ENCODE results near the gene RPS6KL1.

RPS6KL1 gene

DNA sequence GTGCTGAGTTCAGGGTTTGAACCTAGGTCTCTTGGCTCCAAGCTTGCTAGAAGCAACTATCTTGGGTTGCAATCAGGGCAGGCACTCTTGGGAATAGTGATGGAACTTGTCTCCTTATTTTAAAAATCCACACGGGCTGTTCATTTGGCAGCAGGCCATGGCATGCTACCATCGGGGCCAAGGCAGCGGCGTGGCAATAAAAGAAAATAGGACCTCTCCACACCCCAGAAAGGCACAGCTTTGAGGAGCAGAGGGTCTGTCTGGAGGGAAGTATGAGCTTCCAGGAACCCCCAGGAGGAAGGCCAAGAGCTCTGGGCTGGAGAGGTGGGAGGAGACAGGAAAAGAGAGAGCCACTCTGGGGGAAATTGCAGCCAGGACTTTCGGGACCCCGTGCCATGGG is 15.3 kb downstream of the RPS6KL1 start:
- Histone ChIP-seq H3K36me3 (ENCODE audit: insufficient read depth, low read depth, low read length) (peaks cover 24% of the 10 kb centered on the region), H3K9me3 (ENCODE audit: insufficient read depth, low read depth, low read length) (no peaks in the 10 kb centered on the region), H3K4me1 (ENCODE audit: insufficient read depth, low read length) (no peaks in the 10 kb centered on the region; the same call in 1 of the 2 replicates), H3K27ac (ENCODE audit: low read length) (no peak overlapping the region), H3K9ac (ENCODE audit: low read depth, low read length) (no peak overlapping the region), H3K27me3 (ENCODE audit: insufficient read depth, low read length) (no peaks in the 10 kb centered on the region), H3K4me3 (ENCODE audit: low read length) (no peak overlapping the region)

DNA sequence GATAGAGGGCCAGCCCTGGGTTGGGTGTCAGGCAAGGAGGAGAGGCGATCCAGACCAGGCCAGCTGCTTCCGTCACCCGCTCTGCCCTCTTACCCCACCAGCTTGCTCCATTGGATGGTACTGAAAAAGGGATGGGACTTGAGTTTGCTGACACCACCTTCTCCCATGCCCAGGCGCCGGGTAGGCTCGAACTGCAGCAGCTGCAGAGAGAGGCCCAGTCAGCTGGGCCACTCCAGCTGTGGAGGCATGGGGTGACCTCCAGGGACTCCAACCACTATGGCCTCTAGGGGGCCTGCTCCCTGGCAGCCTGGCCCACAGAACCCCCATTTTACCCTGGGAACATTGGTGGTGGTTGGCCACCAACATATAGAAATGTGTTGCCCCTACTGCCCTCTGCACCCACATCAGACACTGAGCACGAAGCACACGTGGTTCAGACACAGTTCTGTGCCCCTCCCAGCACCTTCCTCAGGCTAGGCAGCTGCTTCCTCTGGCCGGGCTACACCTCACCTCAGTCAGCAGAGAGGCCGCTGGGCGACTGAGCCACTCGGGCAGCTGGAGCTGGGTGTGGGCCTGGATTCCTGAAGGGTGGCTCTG is 16.0 kb downstream of the RPS6KL1 start:
- Histone ChIP-seq H3K27ac (ENCODE audit: low read length) (no peak overlapping the region), H3K9me3 (ENCODE audit: insufficient read depth, low read depth, low read length) (no peaks in the 10 kb centered on the region), H3K27me3 (ENCODE audit: insufficient read depth, low read length) (no peaks in the 10 kb centered on the region), H3K9ac (ENCODE audit: low read depth, low read length) (no peak overlapping the region), H3K4me1 (ENCODE audit: insufficient read depth, low read length) (no peaks in the 10 kb centered on the region; the same call in 1 of the 2 replicates), H3K4me3 (ENCODE audit: low read length) (no peak overlapping the region), H3K36me3 (ENCODE audit: insufficient read depth, low read depth, low read length) (peaks cover 31% of the 10 kb centered on the region)

DNA sequence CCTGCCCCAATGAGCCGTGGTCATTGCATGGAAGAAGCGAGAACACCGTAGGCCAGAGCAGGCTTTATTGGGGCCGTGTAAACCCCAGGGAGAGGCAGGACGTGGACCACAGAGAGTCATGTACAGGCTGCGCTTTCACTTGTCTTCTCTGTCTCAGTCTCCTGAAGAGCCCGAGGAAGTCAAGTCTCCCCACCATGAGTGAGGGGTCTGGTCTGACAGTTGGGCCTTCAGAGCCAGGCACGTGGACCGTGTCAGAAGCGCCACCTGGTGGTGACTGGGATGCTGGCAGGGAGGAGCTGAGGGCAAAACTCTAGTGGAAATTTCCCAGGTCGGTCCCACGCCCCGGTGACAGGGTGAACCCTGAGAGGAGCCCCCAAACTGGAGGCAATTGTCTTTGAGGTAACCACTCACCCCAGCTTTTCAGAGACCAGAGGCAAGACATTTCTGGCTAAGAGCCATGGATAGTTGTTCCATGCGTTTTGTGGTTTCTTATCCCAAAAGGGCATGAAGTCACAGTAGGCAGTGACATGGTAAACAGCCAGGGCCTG is 17.4 kb downstream of the RPS6KL1 start:
- Histone ChIP-seq H3K27ac (ENCODE audit: low read length) (no peak overlapping the region), H3K9me3 (ENCODE audit: insufficient read depth, low read depth, low read length) (no peaks in the 10 kb centered on the region), H3K27me3 (ENCODE audit: insufficient read depth, low read length) (no peaks in the 10 kb centered on the region), H3K9ac (ENCODE audit: low read depth, low read length) (no peak overlapping the region), H3K36me3 (ENCODE audit: insufficient read depth, low read depth, low read length) (peaks cover 44% of the 10 kb centered on the region), H3K4me3 (ENCODE audit: low read length) (no peak overlapping the region), H3K4me1 (ENCODE audit: insufficient read depth, low read length) (no peaks in the 10 kb centered on the region; the same call in 1 of the 2 replicates)

DNA sequence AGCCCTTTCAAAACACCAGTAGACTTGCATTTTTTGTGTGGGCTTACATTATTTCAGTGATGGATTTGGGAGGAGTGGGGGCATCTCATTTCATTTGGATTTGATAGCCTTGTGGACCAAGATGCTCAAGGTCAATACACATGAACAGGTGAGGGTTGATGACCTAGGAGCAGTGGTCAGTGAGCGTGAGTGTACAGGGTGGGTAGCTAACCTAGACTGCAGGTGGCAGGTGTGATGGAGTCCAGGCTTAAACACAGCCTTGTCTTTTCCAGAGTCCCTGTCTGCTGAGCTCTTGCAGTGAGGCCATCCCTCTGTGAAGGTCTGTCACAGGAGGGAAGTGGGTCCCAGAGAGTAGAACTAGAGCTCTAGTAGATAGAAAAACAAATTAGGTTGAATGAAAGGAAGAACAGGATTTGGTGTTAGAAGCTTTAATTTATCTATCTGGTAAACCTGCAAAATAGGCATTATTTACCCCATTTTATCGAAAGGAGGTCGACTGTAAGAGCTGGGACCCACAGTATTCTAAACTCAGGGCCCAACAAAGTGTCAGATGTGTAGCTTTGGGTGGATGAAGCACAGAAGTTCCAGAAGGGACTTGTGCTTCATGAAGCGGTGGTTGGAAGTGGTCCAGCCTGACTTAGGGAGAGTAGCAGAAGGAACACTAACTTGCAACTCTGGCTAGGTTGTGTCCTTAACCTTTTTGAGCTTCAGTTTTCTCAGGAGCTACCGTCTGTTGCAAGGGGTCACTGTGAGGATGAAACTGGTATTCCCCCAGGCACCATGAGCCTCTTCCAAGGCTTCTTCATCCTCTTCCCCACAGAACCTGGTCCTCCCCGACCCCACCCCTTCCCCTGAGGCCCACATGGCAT is 18.2 kb downstream of the RPS6KL1 start:
- Histone ChIP-seq H3K4me1 (ENCODE audit: insufficient read depth, low read length) (no peaks in the 10 kb centered on the region; the same call in 1 of the 2 replicates), H3K4me3 (ENCODE audit: low read length) (no peak overlapping the region), H3K9me3 (ENCODE audit: insufficient read depth, low read depth, low read length) (no peaks in the 10 kb centered on the region), H3K9ac (ENCODE audit: low read depth, low read length) (no peak overlapping the region), H3K27me3 (ENCODE audit: insufficient read depth, low read length) (no peaks in the 10 kb centered on the region), H3K27ac (ENCODE audit: low read length) (no peak overlapping the region), H3K36me3 (ENCODE audit: insufficient read depth, low read depth, low read length) (peaks cover 52% of the 10 kb centered on the region)

DNA sequence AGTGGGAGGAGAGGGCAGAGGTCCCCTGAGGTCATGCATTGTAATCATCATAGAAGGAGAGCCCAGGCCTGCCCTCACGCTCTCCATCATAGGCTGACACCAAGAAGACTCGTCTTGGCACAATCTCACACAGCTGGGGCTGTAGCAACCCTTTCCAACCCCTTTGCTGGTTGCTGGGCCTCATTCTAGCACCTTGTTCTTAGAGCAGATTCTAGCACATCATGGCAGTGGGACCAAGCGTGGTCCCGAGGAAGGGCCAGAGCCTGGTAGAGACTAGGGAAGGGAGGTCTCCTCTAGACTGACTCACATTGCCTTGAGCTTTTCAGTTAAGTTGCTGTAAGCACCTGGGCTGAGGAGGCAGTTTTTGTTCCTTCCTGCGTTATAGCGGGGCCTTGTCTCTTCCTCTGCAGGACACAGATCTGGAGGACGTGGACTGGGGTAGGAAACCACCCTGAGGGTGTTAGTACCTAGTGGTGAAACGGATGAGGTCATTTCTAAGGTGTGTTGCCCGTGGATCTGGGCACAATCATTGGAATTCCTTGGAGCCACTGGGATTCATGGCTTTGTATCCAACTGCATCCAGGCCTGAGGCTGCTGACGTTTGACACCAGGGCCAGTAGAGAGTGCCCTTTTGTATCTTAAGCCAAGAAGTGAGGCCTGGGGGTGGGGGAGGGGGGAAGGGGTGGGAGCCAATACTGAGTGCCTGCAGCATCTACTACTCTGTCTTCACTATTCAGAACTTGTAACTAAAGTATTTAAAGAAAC is 19.9 kb downstream of the RPS6KL1 start:
- H3K9ac ChIP-seq (ENCODE audit: low read depth, low read length) = no peak overlapping the region
- no peaks in the 10 kb centered on the region for H3K27me3 ChIP-seq (ENCODE audit: insufficient read depth, low read length)
- H3K9me3 ChIP-seq (ENCODE audit: insufficient read depth, low read depth, low read length) = no peaks in the 10 kb centered on the region
- H3K36me3 ChIP-seq (ENCODE audit: insufficient read depth, low read depth, low read length) = peaks cover 70% of the 10 kb centered on the region
- no peaks in the 10 kb centered on the region; the same call in 1 of the 2 replicates for H3K4me1 ChIP-seq (ENCODE audit: insufficient read depth, low read length)
- no peak overlapping the region for H3K27ac ChIP-seq (ENCODE audit: low read length)
- H3K4me3 ChIP-seq (ENCODE audit: low read length) = no peak overlapping the region

DNA sequence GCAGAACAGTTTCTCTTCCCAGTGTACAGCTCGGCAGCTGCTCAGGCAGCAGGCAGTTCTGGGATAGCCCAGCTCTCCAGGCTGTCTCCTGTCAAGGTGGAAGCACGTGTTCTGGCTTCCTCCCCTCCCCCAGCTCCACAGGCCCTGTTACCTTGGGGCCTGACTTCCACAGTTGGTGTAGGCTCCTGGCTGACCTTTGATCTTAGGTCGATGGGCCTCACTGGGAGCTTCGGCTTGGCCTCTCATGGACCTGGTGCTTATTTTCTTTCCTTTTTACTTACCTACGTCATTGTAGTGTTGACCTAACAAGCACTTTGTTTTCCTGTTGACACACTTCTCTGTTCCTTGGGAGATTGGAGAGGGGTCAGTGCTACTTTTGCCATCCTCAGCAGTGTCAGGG is 24.4 kb downstream of the RPS6KL1 start:
- Histone ChIP-seq H3K36me3 (ENCODE audit: insufficient read depth, low read depth, low read length) (peaks cover 99% of the 10 kb centered on the region), H3K27me3 (ENCODE audit: insufficient read depth, low read length) (no peaks in the 10 kb centered on the region), H3K9me3 (ENCODE audit: insufficient read depth, low read depth, low read length) (no peaks in the 10 kb centered on the region), H3K9ac (ENCODE audit: low read depth, low read length) (no peak overlapping the region), H3K27ac (ENCODE audit: low read length) (no peak overlapping the region), H3K4me1 (ENCODE audit: insufficient read depth, low read length) (no peaks in the 10 kb centered on the region; the same call in 1 of the 2 replicates), H3K4me3 (ENCODE audit: low read length) (no peak overlapping the region)

DNA sequence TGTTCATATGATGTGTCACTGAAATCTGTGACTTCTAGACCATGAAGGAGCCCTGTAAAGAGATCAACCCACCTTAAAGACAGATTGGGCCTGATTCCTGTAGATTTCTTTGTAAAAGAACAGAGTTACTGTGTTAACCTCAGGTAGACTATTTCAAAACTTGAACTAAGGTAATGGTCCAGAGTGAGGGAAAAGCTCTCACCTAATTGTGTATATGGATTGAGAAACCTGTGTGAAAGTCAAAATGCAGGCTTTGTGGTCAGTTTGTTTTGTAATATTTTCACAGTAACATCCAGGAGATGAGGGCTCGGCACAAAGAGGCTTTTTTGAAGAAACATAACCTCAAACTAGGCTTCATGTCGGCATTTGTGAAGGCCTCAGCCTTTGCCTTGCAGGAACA is 25.0 kb downstream of the RPS6KL1 start:
- Histone ChIP-seq H3K27ac (ENCODE audit: low read length) (no peak overlapping the region), H3K4me1 (ENCODE audit: insufficient read depth, low read length) (no peaks in the 10 kb centered on the region; the same call in 1 of the 2 replicates), H3K9me3 (ENCODE audit: insufficient read depth, low read depth, low read length) (no peaks in the 10 kb centered on the region), H3K27me3 (ENCODE audit: insufficient read depth, low read length) (no peaks in the 10 kb centered on the region), H3K9ac (ENCODE audit: low read depth, low read length) (no peak overlapping the region), H3K36me3 (ENCODE audit: insufficient read depth, low read depth, low read length) (peaks cover 100% of the 10 kb centered on the region), H3K4me3 (ENCODE audit: low read length) (no peak overlapping the region)

DNA sequence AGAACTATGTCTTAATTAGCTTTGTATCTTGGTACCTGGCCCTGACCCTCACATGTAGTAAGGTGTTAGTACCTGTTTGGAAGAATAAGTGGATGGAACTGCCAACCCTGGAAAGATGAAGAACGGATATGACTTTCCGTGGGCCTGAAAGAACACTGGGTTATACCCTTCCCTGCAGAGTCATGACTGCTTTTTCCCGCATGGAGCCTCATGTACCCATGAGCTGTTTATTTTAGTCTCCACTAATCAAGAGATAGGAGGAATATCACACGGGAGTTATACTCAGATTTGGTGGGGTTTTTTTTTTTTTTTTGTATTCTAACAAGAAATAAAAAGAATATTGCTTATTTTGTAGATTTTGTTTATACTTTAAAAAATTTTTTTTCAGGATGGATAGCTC is 25.4 kb downstream of the RPS6KL1 start:
- Histone ChIP-seq H3K9ac (ENCODE audit: low read depth, low read length) (no peak overlapping the region), H3K4me3 (ENCODE audit: low read length) (no peak overlapping the region), H3K36me3 (ENCODE audit: insufficient read depth, low read depth, low read length) (peaks cover 100% of the 10 kb centered on the region), H3K27ac (ENCODE audit: low read length) (no peak overlapping the region), H3K4me1 (ENCODE audit: insufficient read depth, low read length) (no peaks in the 10 kb centered on the region; the same call in 1 of the 2 replicates), H3K9me3 (ENCODE audit: insufficient read depth, low read depth, low read length) (no peaks in the 10 kb centered on the region), H3K27me3 (ENCODE audit: insufficient read depth, low read length) (no peaks in the 10 kb centered on the region)

DNA sequence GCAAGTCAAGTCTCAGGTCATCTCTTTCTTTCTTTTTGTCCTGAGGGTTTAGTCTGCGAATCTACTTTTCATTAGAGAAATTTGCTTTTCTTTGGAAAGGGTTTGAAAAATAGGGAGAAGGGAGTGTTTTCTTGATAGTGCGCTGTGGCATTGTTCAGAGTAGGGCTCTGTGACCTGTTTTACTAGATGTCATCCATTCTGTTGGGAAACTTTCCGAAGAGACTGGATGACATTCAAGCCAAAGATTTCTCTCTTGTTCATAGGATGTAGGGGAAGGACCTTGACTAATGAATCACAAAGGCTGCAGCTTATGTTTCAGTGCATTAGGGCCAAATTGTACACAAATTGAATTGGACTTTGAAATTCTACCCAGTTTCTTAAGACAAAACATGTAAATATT is 26.7 kb downstream of the RPS6KL1 start:
- Histone ChIP-seq H3K9ac (ENCODE audit: low read depth, low read length) (no peak overlapping the region), H3K4me3 (ENCODE audit: low read length) (no peak overlapping the region), H3K27ac (ENCODE audit: low read length) (no peak overlapping the region), H3K4me1 (ENCODE audit: insufficient read depth, low read length) (no peaks in the 10 kb centered on the region), H3K9me3 (ENCODE audit: insufficient read depth, low read depth, low read length) (no peaks in the 10 kb centered on the region), H3K27me3 (ENCODE audit: insufficient read depth, low read length) (no peaks in the 10 kb centered on the region), H3K36me3 (ENCODE audit: insufficient read depth, low read depth, low read length) (peaks cover 100% of the 10 kb centered on the region)

DNA sequence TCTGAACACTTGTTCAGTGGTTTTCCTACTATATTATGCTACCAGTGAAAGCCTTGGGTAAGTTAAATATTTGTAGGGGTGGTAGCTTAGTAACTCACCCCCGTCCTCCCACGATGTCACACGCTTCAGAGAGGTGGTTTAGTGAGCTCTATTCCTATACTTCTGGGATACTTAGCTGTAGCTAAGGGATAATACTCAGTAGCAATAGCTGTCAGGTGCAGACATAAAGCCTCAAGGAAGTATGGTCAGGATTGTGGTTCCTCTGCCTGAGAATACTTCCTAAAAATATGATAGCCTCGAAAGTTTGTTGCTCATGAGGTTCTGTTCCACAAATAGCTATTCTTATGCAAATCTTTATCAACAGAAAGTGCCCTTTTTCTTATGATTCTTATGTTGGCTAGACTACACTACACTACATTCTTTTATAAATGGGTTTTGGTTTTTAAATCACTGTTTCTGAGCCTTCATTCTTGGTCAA is 29.4 kb downstream of the RPS6KL1 start:
- Histone ChIP-seq H3K4me3 (ENCODE audit: low read length) (no peak overlapping the region), H3K27ac (ENCODE audit: low read length) (no peak overlapping the region), H3K4me1 (ENCODE audit: insufficient read depth, low read length) (peaks cover 3% of the 10 kb centered on the region; the same call in 1 of the 2 replicates), H3K9ac (ENCODE audit: low read depth, low read length) (no peak overlapping the region), H3K27me3 (ENCODE audit: insufficient read depth, low read length) (no peaks in the 10 kb centered on the region), H3K36me3 (ENCODE audit: insufficient read depth, low read depth, low read length) (peaks cover 97% of the 10 kb centered on the region), H3K9me3 (ENCODE audit: insufficient read depth, low read depth, low read length) (no peaks in the 10 kb centered on the region)

DNA sequence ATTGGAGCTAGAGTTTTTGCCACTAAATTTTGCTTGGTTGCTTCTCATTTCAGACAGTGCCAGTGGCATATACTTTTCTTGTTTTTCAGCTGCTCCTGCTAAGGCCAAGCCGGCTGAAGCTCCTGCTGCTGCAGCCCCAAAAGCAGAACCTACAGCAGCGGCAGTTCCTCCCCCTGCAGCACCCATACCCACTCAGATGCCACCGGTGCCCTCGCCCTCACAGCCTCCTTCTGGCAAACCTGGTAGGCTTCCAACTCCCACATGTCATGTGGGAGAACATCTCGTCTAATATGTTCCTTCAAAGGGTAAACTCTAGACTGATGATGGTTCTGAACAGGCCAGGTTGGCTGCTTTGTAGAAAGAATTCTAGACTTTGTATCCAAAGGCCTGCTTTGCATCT is 30.3 kb downstream of the RPS6KL1 start:
- H3K36me3 ChIP-seq (ENCODE audit: insufficient read depth, low read depth, low read length) = peaks cover 97% of the 10 kb centered on the region

More for the DNA sequence above, 30.3 kb downstream of the RPS6KL1 start:
- Histone ChIP-seq H3K27me3 (ENCODE audit: insufficient read depth, low read length) (no peaks in the 10 kb centered on the region), H3K4me1 (ENCODE audit: insufficient read depth, low read length) (peaks cover 10% of the 10 kb centered on the region), H3K4me3 (ENCODE audit: low read length) (no peak overlapping the region), H3K9ac (ENCODE audit: low read depth, low read length) (no peak overlapping the region), H3K9me3 (ENCODE audit: insufficient read depth, low read depth, low read length) (no peaks in the 10 kb centered on the region), H3K27ac (ENCODE audit: low read length) (no peak overlapping the region)
